ENCODE results near the gene TULP4.
"Not testable (repeated sequence)": the region's sequence is repeated elsewhere in the genome, so short reads cannot be mapped to it uniquely, and the experiment has no call there.

The TULP4 gene

DNA sequence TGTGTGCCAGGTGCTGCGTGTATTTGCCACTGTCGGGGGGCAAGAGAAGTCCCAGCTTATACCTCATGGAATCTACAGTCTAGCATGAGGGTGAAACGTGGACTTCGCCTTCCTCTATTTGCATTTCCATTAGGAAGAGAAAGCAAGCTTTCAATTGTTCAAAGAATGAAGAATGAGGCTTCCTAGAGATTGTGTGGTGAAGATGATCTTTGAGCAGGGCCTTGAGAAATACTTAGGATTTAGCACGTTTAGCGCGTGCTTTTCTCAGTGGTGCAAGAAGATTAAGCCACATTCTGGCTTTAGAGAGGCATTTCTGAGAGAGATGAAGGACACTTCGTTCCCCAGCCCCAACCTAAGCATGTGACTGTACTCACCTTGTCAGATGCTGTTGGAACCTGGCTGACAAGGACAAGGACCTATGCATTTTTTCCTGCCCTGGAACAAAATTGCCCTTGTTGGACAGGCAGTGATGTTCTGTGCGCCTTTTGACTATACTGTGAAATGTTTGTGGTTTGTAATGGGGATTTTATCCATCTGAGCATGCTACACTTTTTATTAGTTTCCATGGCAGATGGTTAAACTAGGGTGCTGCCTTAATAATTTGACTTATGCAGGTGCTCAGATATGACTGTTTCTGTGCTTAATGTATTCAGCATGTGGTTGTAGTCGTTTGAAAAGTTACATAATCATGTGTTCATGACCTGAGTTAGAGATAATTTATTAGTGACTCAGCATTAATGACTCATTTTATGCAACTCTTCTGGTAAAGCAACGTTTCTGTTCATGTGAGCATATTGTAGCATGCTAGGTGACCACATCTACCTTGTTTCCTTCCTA lies 10.7 kb downstream of the TULP4 start:
- DNase-seq (ENCODE audit: insufficient read length, low spot score) (peak; percentile 24), FAIRE-seq (no peak)

DNA sequence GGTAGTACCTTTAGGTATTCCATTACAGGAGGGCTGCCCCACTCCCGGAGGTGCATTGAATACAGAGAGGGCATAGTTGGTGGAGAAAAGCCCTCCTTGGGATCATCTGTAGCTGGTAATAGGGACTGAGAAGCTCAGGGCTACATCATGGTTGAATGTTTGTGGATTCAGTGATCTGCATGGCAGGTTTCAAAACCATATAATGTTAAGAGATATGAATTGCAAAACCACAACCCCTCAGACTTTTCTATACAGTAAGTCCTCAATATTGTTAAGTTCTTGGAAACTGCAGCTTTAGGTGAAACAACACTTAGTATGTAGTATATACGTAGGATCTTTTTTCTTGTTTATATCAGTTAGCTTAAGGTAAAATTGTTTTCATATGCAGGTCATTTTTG lies 11.3 kb downstream of the TULP4 start:
- no peak for FAIRE-seq
- no peak for DNase-seq (ENCODE audit: insufficient read length, low spot score)

DNA sequence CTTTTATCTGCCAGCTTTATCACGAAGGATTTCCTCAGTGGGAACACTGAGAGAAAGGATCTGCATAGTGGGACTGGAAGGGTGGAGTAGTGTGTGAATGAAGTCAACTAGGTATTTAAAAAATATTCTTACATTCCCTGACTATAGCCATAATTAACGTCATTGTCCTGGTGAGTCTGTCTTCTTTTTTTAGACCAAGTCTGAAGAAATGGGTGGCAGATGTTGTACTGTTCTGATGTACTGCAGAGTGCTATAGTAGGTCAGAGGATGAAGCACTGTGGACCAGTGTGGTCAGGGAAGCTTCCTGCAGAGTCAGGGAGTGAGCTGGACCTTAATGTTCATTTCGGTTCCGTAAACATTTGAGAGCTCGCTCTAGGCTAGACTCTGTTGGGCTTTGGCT lies 11.9 kb downstream of the TULP4 start:
- no peak for DNase-seq (ENCODE audit: insufficient read length, low spot score)
- no peak for FAIRE-seq

DNA sequence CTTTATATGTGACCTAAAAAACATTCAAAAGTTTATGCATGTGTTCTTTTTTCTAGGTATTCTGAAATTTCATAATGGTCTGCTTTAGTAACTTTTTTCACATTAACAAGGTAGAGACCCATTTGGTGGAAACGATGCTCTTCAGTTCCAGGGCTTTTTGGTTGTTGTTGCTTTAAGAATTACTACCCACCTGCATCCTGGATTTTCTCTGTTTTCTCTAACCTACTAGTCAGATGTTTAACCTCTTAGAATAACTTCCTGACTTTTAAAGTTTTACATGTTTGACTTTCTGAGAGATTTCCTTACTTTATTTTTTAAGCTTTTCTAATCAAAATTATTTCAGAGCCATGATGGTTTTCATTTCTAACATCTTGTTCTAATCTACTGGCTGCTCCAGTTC lies 14.9 kb downstream of the TULP4 start:
- FAIRE-seq (no peak), DNase-seq (ENCODE audit: insufficient read length, low spot score) (no peak)

DNA sequence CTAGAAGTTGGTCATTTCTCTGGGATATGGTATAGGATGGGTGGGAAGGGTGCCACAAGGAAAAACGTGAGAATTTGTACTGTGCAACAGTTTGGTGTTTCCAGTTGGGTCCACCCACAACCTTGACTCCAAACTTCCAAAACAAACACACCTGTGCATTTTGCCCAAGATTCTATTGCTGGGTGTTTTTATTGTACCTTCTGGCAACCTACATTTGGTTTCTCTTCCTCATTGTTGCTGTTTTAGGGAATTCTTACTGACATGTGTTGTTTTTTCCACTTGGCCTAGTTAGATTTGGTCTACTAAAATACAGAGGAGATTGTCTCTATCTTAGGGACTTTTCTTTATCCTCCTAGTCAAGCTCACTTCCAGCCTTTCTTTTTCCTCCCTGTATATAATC lies 16.7 kb downstream of the TULP4 start:
- FAIRE-seq (no peak), DNase-seq (ENCODE audit: insufficient read length, low spot score) (no peak)

DNA sequence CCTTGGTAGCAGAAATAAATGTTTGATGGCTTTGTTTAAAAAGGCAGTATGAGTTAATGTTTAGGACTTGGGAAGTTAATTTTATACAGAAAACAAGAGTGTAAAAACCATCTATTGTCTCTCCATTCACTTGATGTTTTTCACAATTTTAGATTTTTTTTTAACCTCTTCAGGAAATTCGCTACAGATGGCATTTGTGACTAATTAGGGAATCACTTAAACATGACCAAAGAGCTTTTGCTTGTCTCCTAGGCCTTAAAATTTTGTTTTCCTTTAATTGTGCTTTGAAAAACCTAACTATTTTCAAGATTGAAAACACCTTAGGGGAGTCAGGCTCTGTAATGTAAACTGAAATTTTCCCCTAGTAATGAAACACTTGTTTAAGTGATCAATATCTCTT lies 17.3 kb downstream of the TULP4 start:
- no peak for FAIRE-seq

GRCh38 chr6:158330016-158330415 lies 17.8 kb downstream of the TULP4 start:
- no peak for DNase-seq (ENCODE audit: insufficient read length, low spot score)
- no peak for FAIRE-seq

More for the DNA sequence above, 17.3 kb downstream of the TULP4 start:
- DNase-seq (ENCODE audit: insufficient read length, low spot score) = no peak

DNA sequence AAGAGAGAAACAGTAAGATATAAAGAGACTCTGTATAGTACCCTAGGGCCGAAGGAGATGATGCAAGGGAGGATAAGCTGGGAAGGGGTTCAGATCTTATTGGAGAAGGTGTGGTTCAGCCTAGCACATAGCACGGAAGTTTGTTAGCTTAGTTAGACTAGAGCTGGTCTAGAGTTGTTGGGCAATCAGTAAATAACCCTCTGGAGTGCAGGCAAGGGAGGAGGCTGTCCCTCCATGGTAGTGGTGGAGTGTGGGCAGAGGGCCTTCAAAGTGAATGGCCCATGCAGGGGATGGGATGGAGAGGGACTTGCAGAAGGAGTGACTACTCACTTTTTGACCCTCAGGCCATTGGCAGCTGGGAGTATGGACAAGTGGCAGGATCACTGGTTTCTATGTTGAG lies 20.0 kb downstream of the TULP4 start:
- DNase-seq (ENCODE audit: insufficient read length, low spot score) (no peak), FAIRE-seq (no peak)

DNA sequence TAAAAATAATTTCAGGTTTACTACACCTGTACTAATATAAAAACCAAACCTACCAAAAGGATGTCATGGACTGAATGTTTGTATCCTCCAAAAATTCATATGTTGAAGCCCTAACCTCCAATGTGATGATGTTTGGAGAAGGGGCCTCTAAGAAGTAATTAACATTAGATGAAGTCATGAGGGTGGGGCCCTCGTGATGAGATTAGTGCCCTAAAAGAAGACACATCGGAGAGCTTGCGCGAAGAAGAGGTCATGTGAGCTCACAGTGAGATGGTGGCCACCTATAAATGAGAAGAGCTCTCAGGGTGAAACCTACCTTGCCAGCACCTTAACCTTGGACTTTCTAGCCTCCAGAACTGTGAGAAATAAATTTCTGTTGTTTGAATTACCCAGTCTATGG lies 20.8 kb downstream of the TULP4 start:
- no peak for FAIRE-seq
- DNase-seq (ENCODE audit: insufficient read length, low spot score) = no peak

- FAIRE-seq (no peak), DNase-seq (ENCODE audit: insufficient read length, low spot score) (no peak)
These were observed 22.3 kb downstream of the TULP4 start for GRCh38 chr6:158334534-158334933.

- FAIRE-seq (no peak), DNase-seq (ENCODE audit: insufficient read length, low spot score) (no peak)
These were observed 25.1 kb downstream of the TULP4 start for GRCh38 chr6:158337332-158337731.

DNA sequence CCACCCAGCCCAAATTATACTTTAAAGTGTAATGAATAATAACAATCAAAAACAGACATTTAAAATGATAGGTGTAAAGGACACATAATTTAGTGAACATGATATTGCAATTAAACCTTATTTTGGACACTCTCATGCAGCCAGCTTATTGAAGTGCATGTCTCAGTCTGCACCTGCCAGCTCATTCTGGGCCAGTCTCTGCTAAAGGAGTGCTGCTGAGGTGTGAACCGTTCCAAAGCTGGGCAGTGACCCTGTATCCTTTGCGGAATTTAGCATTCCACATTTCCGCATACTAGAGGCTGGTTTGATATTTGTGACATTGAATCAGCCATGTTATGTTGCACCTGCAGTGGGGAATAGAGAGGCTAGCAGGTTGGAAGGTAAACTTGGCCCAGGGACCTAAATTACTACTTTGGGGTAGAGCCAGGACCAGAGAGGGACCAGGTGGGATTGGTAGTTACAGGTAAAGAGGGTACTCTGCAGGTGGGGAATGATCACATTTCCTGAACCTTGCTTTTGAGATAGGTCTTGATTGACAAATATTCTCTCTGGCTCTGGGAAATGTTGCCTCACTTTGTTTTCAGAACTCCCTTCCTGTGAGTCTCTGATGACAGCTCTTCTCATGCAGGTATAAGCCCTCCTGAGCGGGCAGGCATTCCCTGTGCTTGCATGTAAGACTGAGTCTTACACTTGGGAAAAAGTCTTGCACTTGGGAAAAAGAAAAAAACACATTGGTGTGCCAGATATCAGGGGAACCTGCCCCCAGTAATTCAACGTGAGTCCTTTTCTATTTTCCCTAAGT lies 26.2 kb downstream of the TULP4 start:
- FAIRE-seq = no peak
- DNase-seq (ENCODE audit: insufficient read length, low spot score) = no peak

DNA sequence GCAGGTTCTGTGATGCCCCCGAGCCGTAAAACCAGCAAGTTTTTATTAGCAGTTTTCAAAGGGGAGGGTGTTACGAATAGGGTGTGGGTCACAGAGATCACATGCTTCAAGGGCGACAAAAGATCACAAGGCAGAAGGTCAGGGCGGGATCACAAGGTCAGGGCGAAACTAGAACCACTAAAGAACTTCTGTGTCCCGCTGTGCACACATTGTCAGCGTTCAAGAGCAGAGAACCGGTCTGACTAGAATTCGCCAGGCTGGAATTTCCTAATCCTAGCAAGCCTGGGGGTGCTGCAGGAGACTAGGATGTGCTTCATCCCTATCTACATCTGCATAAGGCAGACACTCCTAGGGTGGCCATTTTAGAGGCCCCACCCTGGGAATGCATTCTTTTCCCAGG lies 26.9 kb downstream of the TULP4 start:
- not testable (repeated sequence) for FAIRE-seq; DNase-seq (ENCODE audit: insufficient read length, low spot score)

- no peak for DNase-seq (ENCODE audit: insufficient read length, low spot score)
- FAIRE-seq = no peak
These were observed 28.0 kb downstream of the TULP4 start for GRCh38 chr6:158340252-158340651.

DNA sequence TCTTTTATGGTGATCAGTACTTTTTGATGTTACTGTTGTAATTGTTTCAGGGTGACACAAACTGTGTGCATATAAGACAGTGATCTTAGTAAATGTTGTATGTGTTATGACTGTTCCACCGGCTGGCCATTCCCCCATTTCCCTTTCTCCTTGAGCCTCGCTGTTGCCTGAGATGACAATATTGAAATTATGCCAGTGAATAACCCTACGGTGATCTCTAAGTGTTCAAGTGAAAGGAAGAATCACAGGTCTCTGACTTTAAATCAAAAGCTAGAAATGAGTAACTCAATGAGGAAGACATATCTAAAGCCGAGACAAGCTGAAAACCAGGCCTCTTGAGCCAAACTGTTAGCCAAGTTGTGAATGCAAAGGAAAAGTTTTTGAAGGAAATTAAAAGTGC lies 32.3 kb downstream of the TULP4 start:
- DNase-seq (ENCODE audit: insufficient read length, low spot score) (no peak), FAIRE-seq (no peak)

DNA sequence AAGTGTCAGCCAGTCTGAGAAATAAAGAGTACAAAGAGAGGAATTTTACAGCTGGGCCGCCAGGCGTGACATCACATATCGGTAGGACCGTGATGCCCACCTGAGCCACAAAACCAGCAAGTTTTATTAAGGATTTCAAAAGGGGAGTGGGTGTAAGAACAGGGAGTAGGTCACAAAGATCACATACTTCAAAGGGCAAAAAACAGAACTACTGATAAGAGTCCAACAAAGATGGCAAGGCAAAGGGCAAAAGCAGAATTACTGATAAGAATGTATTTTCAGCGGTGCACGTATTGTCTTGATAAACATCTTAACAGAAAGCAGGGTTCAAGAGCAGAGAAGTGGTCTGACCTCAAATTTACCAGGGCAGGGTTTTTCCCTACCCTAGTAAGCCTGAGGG lies 33.2 kb downstream of the TULP4 start:
- DNase-seq (ENCODE audit: insufficient read length, low spot score); FAIRE-seq: not testable (repeated sequence)

DNA sequence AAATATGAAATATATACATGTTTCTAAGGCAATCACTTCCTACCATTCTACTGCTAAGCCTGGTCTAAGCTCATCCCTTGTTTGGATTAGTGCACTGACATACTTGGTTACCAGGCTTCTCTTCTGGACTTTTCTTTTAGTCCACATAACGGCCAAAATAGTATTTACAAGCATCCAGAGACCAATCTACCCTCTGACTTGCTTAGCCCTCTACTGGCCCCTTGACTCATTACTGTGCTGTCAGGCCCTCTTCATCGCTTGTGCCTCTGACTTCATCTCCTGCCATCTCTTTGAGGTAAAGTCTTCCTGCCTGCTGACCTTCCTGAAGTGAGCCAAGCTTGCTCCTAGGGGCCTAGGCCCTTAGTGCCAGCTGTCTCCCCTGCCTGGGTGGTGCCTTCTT lies 35.1 kb downstream of the TULP4 start:
- FAIRE-seq (no peak), DNase-seq (ENCODE audit: insufficient read length, low spot score) (no peak)

DNA sequence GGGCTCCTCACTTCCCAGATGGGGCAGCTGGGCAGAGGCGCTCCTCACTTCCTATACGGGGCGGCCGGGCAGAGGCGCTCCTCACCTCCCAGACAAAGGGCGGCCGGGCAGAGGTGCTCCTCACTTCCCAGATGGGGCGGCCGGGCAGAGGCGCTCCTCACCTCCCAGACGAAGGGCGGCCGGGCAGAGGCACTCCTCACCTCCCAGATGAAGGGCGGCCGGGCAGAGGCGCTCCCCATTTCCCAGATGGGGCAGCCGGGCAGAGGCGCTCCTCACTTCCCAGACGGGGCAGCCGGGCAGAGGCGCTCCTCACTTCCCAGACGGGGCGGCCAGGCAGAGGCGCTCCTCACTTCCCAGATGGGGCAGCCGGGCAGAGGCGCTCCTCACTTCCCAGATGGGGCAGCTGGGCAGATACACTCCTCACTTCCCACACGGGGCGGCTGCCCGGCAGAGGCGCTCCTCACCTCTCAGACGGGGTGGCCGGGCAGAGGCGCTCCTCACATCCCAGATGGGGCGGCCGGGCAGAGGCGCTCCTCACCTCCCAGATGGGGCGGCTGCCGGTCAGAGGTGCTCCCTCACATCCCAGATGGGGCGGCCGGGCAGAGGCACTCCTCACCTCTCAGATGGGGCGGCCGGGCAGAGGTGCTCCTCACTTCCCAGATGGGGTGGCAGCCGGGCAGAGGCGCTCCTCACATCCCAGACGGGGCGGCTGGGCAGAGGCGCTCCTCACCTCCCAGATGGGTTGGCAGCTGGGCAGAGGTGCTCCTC lies 36.7 kb downstream of the TULP4 start:
- not testable (repeated sequence) for DNase-seq (ENCODE audit: insufficient read length, low spot score); FAIRE-seq

DNA sequence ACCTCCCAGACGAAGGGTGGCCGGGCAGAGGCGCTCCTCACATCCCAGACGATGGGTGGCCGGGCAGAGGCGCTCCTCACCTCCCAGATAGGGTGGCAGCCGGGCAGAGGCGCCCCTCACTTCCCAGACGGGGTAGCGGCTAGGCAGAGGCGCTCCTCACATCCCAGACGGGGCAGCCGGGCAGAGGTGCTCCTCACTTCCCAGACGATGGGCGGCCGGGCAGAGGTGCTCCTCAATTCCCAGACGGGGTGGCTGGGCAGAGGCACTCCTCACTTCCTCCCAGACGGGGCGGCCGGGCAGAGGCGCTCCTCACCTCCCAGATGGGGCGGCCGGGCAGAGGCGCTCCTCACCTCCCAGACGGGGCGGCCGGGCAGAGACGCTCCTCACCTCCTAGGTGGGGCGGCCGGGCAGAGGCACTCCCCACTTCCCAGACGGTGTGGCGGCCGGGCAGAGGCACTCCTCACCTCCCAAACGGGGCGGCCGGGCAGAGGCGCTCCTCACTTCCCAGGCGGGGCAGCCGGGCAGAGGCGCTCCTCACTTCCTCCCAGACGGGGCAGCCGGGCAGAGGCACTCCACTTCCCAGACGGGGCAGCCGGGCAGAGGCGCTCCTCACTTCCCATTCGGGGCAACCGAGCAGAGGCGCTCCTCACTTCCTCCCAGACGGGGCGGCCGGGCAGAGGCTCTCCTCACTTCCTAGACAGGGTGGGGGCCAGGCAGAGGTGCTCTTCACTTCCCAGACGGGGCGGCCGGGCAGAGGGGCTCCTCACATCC lies 37.4 kb downstream of the TULP4 start:
- not testable (repeated sequence) for DNase-seq (ENCODE audit: insufficient read length, low spot score); FAIRE-seq

GRCh38 chr6:158350731-158351130 lies 38.5 kb downstream of the TULP4 start:
- not testable (repeated sequence) for DNase-seq (ENCODE audit: insufficient read length, low spot score); FAIRE-seq

Measured in HTR-8/SVneo (cell line).